ENCODE results near the gene STAB1. TPM values are rescaled to one million over a fixed set of nuclear protein-coding genes. Genes with fewer than 3 reads are reported as not detected.

Gene STAB1
- total and polyA plus RNA-seq, 2 of the 13 experiments (the other 11 are each of a cell fraction or from before 2014, with no cell fraction given): 0.09 to 0.34 TPM

- TF ChIP-seq PRDM15 (CRISPR knock-in tag; IDR thresholded peaks at IDR 0.05) (no peak), MTA1 (CRISPR knock-in tag; IDR thresholded peaks at IDR 0.05; ENCODE audit: borderline replicate concordance) (no peak; the same call in 1 of the 2 replicates), HNF1A (IDR thresholded peaks at IDR 0.05; ENCODE audit: low read depth) (no peak), HNF1A (CRISPR knock-in tag; IDR thresholded peaks at IDR 0.05; ENCODE audit: borderline replicate concordance) (0 out of 2 replicates have a peak, but pooled peaks have one; percentile 6), CERS6 (CRISPR knock-in tag; IDR thresholded peaks at IDR 0.05) (no peak), ZNF790 (CRISPR knock-in tag; IDR thresholded peaks at IDR 0.05; ENCODE audit: borderline replicate concordance) (0 out of 2 replicates have a peak, but pooled peaks have one; percentile 36), CSRNP1 (CRISPR knock-in tag; IDR thresholded peaks at IDR 0.05) (no peak), RBM39 (IDR thresholded peaks at IDR 0.05; ENCODE audit: low read depth, low read length, poor library complexity, severe bottlenecking) (no peak), ZHX1 (CRISPR knock-in tag; IDR thresholded peaks at IDR 0.05; ENCODE audit: low read depth) (peak; percentile 84; the same call in 1 of the 2 replicates), LBX2 (CRISPR knock-in tag; IDR thresholded peaks at IDR 0.05; ENCODE audit: borderline replicate concordance) (no peak)
These were observed 39.6 kb upstream of the STAB1 start, which contains the start of gene NISCH (continued) for GRCh38 chr3:52455283-52456168.

Measured in HepG2 (cell line).